Ovary (tissue), 3 donors: ENCODE results near the gene ROBO1.

Experiments used
- POLR2A ChIP-seq: fragments of 450-650 bp; IDR thresholded peaks from one replicate; pipeline ENCODE4 v1.6.1; 2017; ENCODE audit warnings: antibody characterized with exemption, mild to moderate bottlenecking, moderate library complexity
- TF ChIP-seq, protein P1 (sequence below), 3 donors: fragments of 450-650 bp in 2 of 3; fragments of 200-600 bp in 1 of 3; IDR thresholded peaks; one replicate each; pipeline versions ENCODE4 v1.5.1 to v1.8.0; 2016 to 2022; ENCODE audit warnings: antibody characterized with exemption in 3 of 3, mild to moderate bottlenecking in 1 of 3
- donor health status: DM: no; HTN: no; CAD: no.

- TF ChIP-seq, protein P1, sequence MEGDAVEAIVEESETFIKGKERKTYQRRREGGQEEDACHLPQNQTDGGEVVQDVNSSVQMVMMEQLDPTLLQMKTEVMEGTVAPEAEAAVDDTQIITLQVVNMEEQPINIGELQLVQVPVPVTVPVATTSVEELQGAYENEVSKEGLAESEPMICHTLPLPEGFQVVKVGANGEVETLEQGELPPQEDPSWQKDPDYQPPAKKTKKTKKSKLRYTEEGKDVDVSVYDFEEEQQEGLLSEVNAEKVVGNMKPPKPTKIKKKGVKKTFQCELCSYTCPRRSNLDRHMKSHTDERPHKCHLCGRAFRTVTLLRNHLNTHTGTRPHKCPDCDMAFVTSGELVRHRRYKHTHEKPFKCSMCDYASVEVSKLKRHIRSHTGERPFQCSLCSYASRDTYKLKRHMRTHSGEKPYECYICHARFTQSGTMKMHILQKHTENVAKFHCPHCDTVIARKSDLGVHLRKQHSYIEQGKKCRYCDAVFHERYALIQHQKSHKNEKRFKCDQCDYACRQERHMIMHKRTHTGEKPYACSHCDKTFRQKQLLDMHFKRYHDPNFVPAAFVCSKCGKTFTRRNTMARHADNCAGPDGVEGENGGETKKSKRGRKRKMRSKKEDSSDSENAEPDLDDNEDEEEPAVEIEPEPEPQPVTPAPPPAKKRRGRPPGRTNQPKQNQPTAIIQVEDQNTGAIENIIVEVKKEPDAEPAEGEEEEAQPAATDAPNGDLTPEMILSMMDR (IDR thresholded peaks at IDR 0.05): no peak
- TF ChIP-seq POLR2A: no peak
Observed at GRCh38 chr3:78668302-78668701, 1099.5 kb downstream of the ROBO1 start.
